GM12891 (cell line): ENCODE measurements around the gene KAT7.

ENCODE experiments used
- POLR2A ChIP-seq: IDR thresholded peaks from 2 replicates; pipeline ENCODE4 v1.6.1; 2011; ENCODE audit warnings: low read depth, low read length, control low read depth
- POLR2AphosphoS5 ChIP-seq: IDR thresholded peaks from 2 replicates; pipeline ENCODE4 v1.6.1; 2011; ENCODE audit warnings: low read depth, low read length, control low read depth
- SPI1 ChIP-seq: IDR thresholded peaks from 2 replicates; pipeline ENCODE4 v1.6.1; 2011; ENCODE audit warnings: low read depth, low read length, control low read depth
- TAF1 ChIP-seq: IDR thresholded peaks from 2 replicates; pipeline ENCODE4 v1.6.1; 2011; ENCODE audit warnings: low read depth, low read length, control low read depth

GRCh38 chr17:49854126-49854525 lies 65.6 kb downstream of the KAT7 start:
- TF ChIP-seq SPI1 = no peak
- TF ChIP-seq POLR2A = no peak
- no peak for TF ChIP-seq POLR2AphosphoS5
- no peak for TF ChIP-seq TAF1
